ENCODE results near the gene EXOC4. TPM values are rescaled to one million over a fixed set of nuclear protein-coding genes. Genes with fewer than 3 reads are reported as not detected.

Gene EXOC4
- total and polyA plus RNA-seq, 2 of the 13 experiments (the other 11 are each of a cell fraction or from before 2014, with no cell fraction given) = 22.5 to 39.0 TPM

DNA sequence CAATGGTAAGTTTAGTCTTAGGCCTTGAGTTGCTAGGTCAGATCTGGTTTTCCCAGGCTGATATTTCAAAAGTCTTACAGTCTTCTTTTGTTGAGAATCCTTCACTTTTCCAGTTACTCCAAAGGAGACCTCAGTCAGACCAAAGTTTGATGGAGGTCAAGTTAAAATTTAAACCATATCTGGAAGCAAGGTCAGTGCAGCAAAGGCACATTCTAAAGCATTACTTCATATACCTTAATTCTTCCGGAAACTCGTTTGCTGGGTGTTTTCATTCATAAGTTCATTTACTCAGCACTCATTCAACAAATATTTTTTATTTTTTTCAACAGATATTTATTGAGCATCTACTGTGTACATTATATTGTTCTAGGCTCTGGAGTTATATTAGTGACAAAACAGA is 471.3 kb downstream of the EXOC4 start (continued):
- TF ChIP-seq, protein P1, sequence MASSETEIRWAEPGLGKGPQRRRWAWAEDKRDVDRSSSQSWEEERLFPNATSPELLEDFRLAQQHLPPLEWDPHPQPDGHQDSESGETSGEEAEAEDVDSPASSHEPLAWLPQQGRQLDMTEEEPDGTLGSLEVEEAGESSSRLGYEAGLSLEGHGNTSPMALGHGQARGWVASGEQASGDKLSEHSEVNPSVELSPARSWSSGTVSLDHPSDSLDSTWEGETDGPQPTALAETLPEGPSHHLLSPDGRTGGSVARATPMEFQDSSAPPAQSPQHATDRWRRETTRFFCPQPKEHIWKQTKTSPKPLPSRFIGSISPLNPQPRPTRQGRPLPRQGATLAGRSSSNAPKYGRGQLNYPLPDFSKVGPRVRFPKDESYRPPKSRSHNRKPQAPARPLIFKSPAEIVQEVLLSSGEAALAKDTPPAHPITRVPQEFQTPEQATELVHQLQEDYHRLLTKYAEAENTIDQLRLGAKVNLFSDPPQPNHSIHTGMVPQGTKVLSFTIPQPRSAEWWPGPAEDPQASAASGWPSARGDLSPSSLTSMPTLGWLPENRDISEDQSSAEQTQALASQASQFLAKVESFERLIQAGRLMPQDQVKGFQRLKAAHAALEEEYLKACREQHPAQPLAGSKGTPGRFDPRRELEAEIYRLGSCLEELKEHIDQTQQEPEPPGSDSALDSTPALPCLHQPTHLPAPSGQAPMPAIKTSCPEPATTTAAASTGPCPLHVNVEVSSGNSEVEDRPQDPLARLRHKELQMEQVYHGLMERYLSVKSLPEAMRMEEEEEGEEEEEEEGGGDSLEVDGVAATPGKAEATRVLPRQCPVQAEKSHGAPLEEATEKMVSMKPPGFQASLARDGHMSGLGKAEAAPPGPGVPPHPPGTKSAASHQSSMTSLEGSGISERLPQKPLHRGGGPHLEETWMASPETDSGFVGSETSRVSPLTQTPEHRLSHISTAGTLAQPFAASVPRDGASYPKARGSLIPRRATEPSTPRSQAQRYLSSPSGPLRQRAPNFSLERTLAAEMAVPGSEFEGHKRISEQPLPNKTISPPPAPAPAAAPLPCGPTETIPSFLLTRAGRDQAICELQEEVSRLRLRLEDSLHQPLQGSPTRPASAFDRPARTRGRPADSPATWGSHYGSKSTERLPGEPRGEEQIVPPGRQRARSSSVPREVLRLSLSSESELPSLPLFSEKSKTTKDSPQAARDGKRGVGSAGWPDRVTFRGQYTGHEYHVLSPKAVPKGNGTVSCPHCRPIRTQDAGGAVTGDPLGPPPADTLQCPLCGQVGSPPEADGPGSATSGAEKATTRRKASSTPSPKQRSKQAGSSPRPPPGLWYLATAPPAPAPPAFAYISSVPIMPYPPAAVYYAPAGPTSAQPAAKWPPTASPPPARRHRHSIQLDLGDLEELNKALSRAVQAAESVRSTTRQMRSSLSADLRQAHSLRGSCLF (CRISPR knock-in tag; IDR thresholded peaks at IDR 0.05; ENCODE audit: borderline replicate concordance) = no peak
- TF ChIP-seq, protein P2, sequence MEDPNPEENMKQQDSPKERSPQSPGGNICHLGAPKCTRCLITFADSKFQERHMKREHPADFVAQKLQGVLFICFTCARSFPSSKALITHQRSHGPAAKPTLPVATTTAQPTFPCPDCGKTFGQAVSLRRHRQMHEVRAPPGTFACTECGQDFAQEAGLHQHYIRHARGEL (CRISPR knock-in tag; IDR thresholded peaks at IDR 0.05) = no peak
- TF ChIP-seq HNRNPUL1 (IDR thresholded peaks at IDR 0.05; ENCODE audit: low read depth, low read length) (no peak), RXRB (CRISPR knock-in tag; IDR thresholded peaks at IDR 0.05; ENCODE audit: borderline replicate concordance) (peak; percentile 60; the same call in 1 of the 2 replicates), ARNT (IDR thresholded peaks at IDR 0.05) (no peak), ZNF709 (CRISPR knock-in tag; IDR thresholded peaks at IDR 0.05) (no peak), PPARG (CRISPR knock-in tag; conservative IDR thresholded peaks at IDR 0.05) (0 out of 2 replicates have a peak, but pooled peaks have one; percentile 53), ZNF577 (CRISPR knock-in tag; IDR thresholded peaks at IDR 0.05; ENCODE audit: borderline replicate concordance, low read depth) (no peak), PHF5A (CRISPR knock-in tag; IDR thresholded peaks at IDR 0.05; ENCODE audit: low read depth, unreplicated experiment) (no peak), ZNF451 (CRISPR knock-in tag; IDR thresholded peaks at IDR 0.05) (no peak), TRIM24 (CRISPR knock-in tag; IDR thresholded peaks at IDR 0.05) (no peak), NAIF1 (CRISPR knock-in tag; IDR thresholded peaks at IDR 0.05; ENCODE audit: borderline replicate concordance) (no peak), RAD51 (IDR thresholded peaks at IDR 0.05; ENCODE audit: borderline replicate concordance) (no peak), KMT2A (CRISPR knock-in tag; IDR thresholded peaks at IDR 0.05) (no peak), ZNF234 (CRISPR knock-in tag; conservative IDR thresholded peaks at IDR 0.05) (no peak), ZFP41 (CRISPR knock-in tag; IDR thresholded peaks at IDR 0.05; ENCODE audit: borderline replicate concordance) (no peak)
- TF ChIP-seq, protein P3, sequence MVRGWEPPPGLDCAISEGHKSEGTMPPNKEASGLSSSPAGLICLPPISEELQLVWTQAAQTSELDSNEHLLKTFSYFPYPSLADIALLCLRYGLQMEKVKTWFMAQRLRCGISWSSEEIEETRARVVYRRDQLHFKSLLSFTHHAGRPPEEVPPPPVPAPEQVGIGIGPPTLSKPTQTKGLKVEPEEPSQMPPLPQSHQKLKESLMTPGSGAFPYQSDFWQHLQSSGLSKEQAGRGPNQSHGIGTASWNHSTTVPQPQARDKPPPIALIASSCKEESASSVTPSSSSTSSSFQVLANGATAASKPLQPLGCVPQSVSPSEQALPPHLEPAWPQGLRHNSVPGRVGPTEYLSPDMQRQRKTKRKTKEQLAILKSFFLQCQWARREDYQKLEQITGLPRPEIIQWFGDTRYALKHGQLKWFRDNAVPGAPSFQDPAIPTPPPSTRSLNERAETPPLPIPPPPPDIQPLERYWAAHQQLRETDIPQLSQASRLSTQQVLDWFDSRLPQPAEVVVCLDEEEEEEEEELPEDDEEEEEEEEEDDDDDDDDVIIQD (CRISPR knock-in tag; IDR thresholded peaks at IDR 0.05; ENCODE audit: low read depth) = peak; percentile 91; the same call in 1 of the 2 replicates
- TF ChIP-seq, protein P4, sequence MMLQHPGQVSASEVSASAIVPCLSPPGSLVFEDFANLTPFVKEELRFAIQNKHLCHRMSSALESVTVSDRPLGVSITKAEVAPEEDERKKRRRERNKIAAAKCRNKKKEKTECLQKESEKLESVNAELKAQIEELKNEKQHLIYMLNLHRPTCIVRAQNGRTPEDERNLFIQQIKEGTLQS (CRISPR knock-in tag; IDR thresholded peaks at IDR 0.05) = no peak
- TF ChIP-seq, protein P5, sequence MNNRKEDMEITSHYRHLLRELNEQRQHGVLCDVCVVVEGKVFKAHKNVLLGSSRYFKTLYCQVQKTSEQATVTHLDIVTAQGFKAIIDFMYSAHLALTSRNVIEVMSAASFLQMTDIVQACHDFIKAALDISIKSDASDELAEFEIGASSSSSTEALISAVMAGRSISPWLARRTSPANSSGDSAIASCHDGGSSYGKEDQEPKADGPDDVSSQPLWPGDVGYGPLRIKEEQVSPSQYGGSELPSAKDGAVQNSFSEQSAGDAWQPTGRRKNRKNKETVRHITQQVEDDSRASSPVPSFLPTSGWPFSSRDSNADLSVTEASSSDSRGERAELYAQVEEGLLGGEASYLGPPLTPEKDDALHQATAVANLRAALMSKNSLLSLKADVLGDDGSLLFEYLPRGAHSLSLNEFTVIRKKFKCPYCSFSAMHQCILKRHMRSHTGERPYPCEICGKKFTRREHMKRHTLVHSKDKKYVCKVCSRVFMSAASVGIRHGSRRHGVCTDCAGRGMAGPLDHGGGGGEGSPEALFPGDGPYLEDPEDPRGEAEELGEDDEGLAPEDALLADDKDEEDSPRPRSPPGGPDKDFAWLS (CRISPR knock-in tag; IDR thresholded peaks at IDR 0.05; ENCODE audit: borderline replicate concordance) = no peak
- TF ChIP-seq, protein P6, sequence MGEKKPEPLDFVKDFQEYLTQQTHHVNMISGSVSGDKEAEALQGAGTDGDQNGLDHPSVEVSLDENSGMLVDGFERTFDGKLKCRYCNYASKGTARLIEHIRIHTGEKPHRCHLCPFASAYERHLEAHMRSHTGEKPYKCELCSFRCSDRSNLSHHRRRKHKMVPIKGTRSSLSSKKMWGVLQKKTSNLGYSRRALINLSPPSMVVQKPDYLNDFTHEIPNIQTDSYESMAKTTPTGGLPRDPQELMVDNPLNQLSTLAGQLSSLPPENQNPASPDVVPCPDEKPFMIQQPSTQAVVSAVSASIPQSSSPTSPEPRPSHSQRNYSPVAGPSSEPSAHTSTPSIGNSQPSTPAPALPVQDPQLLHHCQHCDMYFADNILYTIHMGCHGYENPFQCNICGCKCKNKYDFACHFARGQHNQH (CRISPR knock-in tag; IDR thresholded peaks at IDR 0.05) = no peak

All from HepG2 (cell line).